A673 (cell line): Measurements from ENCODE around the gene NAA15. TPM values are rescaled to one million over a fixed set of nuclear protein-coding genes. Genes with fewer than 3 reads are reported as not detected.
A peak's percentile ranks its signal among the peaks of the same experiment; 100 is the strongest.

ENCODE experiments used
- BruUV-seq: library from RNA; stranded (reverse); fragments of 400-500 nt; replicated peaks from 2 replicates; lab custom pipeline; 2021; lab: Mats Ljungman, UMichigan
- CTCF ChIA-PET: fragments of 300-600 bp; sonication (Branson Sonifier 250); formaldehyde crosslinking; loops from one replicate; lab custom pipeline; 2022; ENCODE audit warnings: antibody characterized with exemption; lab: Charles Lee
- POLR2A ChIA-PET: fragments of 300-600 bp; sonication (Branson Sonifier 250); formaldehyde crosslinking; loops from one replicate; lab custom pipeline; 2022; ENCODE audit warnings: antibody characterized with exemption; ENCODE audit not compliant: low non-redundant PET; lab: Charles Lee
- DNase-seq: peaks from one replicate; pipeline ENCODE4 v3.0.0-alpha.2; 2015; ENCODE audit warnings: low spot score
- H3K27ac ChIP-seq: fragments of 200-600 bp; sonication (generic); 2 replicates; pipeline ENCODE4 v1.5.1; 2016; ENCODE audit warnings: mixed run types, low read depth, mild to moderate bottlenecking, mixed read lengths, antibody characterized with exemption, low read length; ENCODE audit not compliant: poor library complexity, severe bottlenecking
- H3K27me3 ChIP-seq: fragments of 200-600 bp; sonication (generic); replicated peaks from 2 replicates; pipeline ENCODE4 v1.6.1; 2017; ENCODE audit warnings: mixed run types, low read depth, mild to moderate bottlenecking, mixed read lengths, antibody characterized with exemption, low read length; ENCODE audit not compliant: insufficient read depth, poor library complexity
- H3K36me3 ChIP-seq: fragments of 200-600 bp; sonication (generic); 2 replicates; pipeline ENCODE4 v1.6.1; 2016; ENCODE audit warnings: mixed run types, mild to moderate bottlenecking, mixed read lengths, antibody characterized with exemption, low read length; ENCODE audit not compliant: insufficient read depth, poor library complexity, severe bottlenecking
- H3K4me1 ChIP-seq: fragments of 200-600 bp; sonication (generic); 2 replicates; pipeline ENCODE4 v1.6.1; 2017; ENCODE audit warnings: mixed run types, mild to moderate bottlenecking, mixed read lengths, antibody characterized with exemption, low read length; ENCODE audit not compliant: insufficient read depth, poor library complexity, severe bottlenecking
- H3K4me3 ChIP-seq: fragments of 200-600 bp; sonication (generic); 2 replicates; pipeline ENCODE4 v1.5.1; 2016; ENCODE audit warnings: low read depth, mixed run types, mild to moderate bottlenecking, mixed read lengths, low read length; ENCODE audit not compliant: poor library complexity, severe bottlenecking
- H3K9me3 ChIP-seq: fragments of 200-600 bp; sonication (generic); 2 replicates; pipeline ENCODE4 v1.6.1; 2016; ENCODE audit warnings: mixed run types, low read depth, mild to moderate bottlenecking, mixed read lengths, antibody characterized with exemption, low read length; ENCODE audit not compliant: poor library complexity, severe bottlenecking
- EZH2 ChIP-seq: fragments of 200-600 bp; sonication (generic); IDR thresholded peaks from 2 replicates; pipeline ENCODE4 v1.6.1; 2017; ENCODE audit warnings: borderline replicate concordance, low read depth, mild to moderate bottlenecking, mixed read lengths, antibody characterized with exemption, low read length; ENCODE audit not compliant: poor library complexity, severe bottlenecking
- intact Hi-C: fragments of 100-400 bp; cut with micrococcal nuclease; formaldehyde crosslinking; loops from one replicate; pipeline ENCODE4 v1.10.0; 2022; ENCODE audit not compliant: unreplicated experiment
- total RNA-seq: library from RNA; stranded (reverse); gene quantifications from 2 replicates; pipeline ENCODE4 v1.2.3, GENCODE V29; 2021
- TF ChIP-seq, protein P1 (sequence below): fragments of 300-800, 200-600 bp; sonication (generic); conservative IDR thresholded peaks from 2 replicates; pipeline ENCODE4 v1.5.1; 2017; ENCODE audit warnings: low read depth, mild to moderate bottlenecking, antibody characterized with exemption, low read length, moderate library complexity, mixed read lengths

NAA15 gene
- total RNA-seq, 1 experiment from 2014 or later: 123 TPM

DNA sequence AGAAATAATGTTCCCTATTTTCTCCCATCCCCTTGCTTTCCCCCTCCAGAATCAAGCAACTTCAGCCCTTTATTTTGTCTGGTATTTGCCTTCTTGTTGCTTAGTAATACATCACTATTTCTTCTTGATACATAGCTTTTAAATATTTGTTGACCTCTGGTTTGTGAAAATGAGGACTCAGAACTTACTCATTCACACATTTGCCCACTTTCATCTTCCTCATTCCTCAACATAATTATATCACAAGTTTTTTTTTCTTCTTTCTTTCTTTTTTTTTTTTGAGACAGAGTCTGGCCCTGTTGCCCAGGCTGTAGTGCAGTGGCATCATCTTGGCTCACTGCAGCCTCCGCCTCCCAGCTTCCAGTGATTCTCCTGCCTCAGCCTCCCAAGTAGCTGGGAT is 29.9 kb downstream of the NAA15 start:
- Histone ChIP-seq H3K36me3 (peaks cover 27% of the 10 kb centered on the region), H3K4me3 (no peak overlapping the region), H3K27me3 (no peaks in the 10 kb centered on the region), H3K27ac (no peak overlapping the region), H3K4me1 (peaks cover 9% of the 10 kb centered on the region), H3K9me3 (no peaks in the 10 kb centered on the region)
- BruUV-seq: no TSS peak
- ChIA-PET CTCF (no interaction called here), POLR2A (no interaction called here)
- no peak for DNase-seq
- intact Hi-C loops: no loop called here
- TF ChIP-seq EZH2: no peak

- no peak for DNase-seq
- Histone ChIP-seq H3K4me3 (no peak overlapping the region), H3K9me3 (no peaks in the 10 kb centered on the region), H3K36me3 (peaks cover 30% of the 10 kb centered on the region), H3K4me1 (peaks cover 9% of the 10 kb centered on the region), H3K27ac (no peak overlapping the region), H3K27me3 (no peaks in the 10 kb centered on the region)
- TF ChIP-seq, protein P1, sequence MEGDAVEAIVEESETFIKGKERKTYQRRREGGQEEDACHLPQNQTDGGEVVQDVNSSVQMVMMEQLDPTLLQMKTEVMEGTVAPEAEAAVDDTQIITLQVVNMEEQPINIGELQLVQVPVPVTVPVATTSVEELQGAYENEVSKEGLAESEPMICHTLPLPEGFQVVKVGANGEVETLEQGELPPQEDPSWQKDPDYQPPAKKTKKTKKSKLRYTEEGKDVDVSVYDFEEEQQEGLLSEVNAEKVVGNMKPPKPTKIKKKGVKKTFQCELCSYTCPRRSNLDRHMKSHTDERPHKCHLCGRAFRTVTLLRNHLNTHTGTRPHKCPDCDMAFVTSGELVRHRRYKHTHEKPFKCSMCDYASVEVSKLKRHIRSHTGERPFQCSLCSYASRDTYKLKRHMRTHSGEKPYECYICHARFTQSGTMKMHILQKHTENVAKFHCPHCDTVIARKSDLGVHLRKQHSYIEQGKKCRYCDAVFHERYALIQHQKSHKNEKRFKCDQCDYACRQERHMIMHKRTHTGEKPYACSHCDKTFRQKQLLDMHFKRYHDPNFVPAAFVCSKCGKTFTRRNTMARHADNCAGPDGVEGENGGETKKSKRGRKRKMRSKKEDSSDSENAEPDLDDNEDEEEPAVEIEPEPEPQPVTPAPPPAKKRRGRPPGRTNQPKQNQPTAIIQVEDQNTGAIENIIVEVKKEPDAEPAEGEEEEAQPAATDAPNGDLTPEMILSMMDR: no peak
- no peak for TF ChIP-seq EZH2
- BruUV-seq: no TSS peak
- CTCF ChIA-PET: no interaction called here
- POLR2A ChIA-PET: no interaction called here
- intact Hi-C loops: no loop called here
Observed at GRCh38 chr4:139333046-139333445, 31.7 kb downstream of the NAA15 start.

DNA sequence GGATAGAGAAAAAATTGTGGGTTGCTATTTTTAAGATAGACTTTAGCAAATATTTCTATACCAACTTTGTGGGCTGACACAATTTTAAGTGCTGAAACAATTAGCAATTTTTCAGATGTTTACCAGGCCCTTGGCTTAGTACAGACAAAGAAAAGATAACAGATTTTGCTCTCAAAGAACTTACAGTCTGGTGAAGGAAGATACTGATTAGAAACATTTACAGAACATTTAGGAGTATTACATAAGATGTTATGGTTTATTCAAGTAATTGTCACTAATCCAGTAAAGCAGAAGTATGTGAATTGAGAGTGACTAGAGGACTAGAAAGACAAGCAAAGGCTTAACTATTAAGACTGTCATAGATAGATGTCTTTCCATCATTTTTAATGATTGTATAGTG is 36.3 kb downstream of the NAA15 start:
- intact Hi-C loops: no loop called here
- DNase-seq: no peak
- BruUV-seq: no TSS peak
- H3K27ac ChIP-seq: no peak overlapping the region
- ChIA-PET POLR2A (no interaction called here), CTCF (no interaction called here)
- H3K36me3 ChIP-seq: peaks cover 42% of the 10 kb centered on the region
- H3K9me3 ChIP-seq: no peaks in the 10 kb centered on the region
- no peak overlapping the region for H3K4me3 ChIP-seq
- TF ChIP-seq, protein P1: no peak
- no peaks in the 10 kb centered on the region for H3K27me3 ChIP-seq
- H3K4me1 ChIP-seq: peaks cover 9% of the 10 kb centered on the region

DNA sequence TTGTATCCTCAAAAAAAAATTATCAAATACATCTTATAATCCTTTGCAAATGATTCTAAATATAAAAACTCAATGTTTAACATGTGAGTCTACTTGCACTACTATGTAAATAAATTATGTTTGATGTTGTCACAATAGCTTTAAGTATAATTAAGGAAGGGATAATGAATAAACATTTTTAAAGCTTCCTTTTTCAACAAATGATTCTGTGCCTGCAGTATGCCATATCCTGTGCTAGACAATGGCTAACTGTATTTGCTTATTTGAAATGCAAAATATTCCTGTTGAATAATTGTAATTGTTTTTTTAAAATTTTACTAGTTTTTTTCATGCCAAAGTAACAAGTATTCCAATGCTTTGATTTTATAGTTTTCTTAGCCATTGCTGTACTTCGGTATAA is 60.0 kb downstream of the NAA15 start:
- Histone ChIP-seq H3K27ac (peak overlapping the region; percentile 0), H3K4me3 (no peak overlapping the region), H3K9me3 (no peaks in the 10 kb centered on the region), H3K4me1 (peaks cover 34% of the 10 kb centered on the region), H3K27me3 (no peaks in the 10 kb centered on the region), H3K36me3 (peaks cover 75% of the 10 kb centered on the region)
- no TSS peak for BruUV-seq
- intact Hi-C loops: no loop called here
- no peak for TF ChIP-seq EZH2
- TF ChIP-seq, protein P1: no peak
- no peak for DNase-seq
- ChIA-PET POLR2A (no interaction called here), CTCF (no interaction called here)
